K562 (cell line): Measurements from ENCODE around the gene BTBD16.

ENCODE experiments used
- ID3 ChIP-seq, 2 experiments: fragments of 250-450 bp in 1 of 2; fragments of 450-650 bp in 1 of 2; sonication (Bioruptor Pico) in 1 of 2; IDR thresholded peaks; 2 replicates each; pipeline versions ENCODE4 v1.6.1 to v1.8.0; 2016 to 2021; ENCODE audit warnings: mild to moderate bottlenecking in 2 of 2, moderate library complexity in 2 of 2, missing compliant biosample characterization in 1 of 2, missing genetic modification characterization in 1 of 2
- NR0B1 ChIP-seq: fragments of 450-650 bp; IDR thresholded peaks from one replicate; pipeline ENCODE4 v1.6.1; 2018; ENCODE audit warnings: mild to moderate bottlenecking, moderate library complexity; ENCODE audit not compliant: partially characterized antibody
- NRF1 ChIP-seq, 2 experiments: fragments of 450-650 bp; IDR thresholded peaks in 1 of 2; conservative IDR thresholded peaks in 1 of 2; 2 replicates each; pipeline ENCODE4 v1.6.1; 2014; ENCODE audit warnings: mild to moderate bottlenecking in 2 of 2
- PATZ1 ChIP-seq: fragments of 250-450 bp; sonication (Bioruptor Pico); IDR thresholded peaks from 2 replicates; pipeline ENCODE4 v1.5.0; 2020; ENCODE audit warnings: mild to moderate bottlenecking, borderline replicate concordance
- REST ChIP-seq, 2 experiments: fragments of 450-650 bp; formaldehyde crosslinking in 1 of 2; IDR thresholded peaks; 2 replicates each; pipeline versions ENCODE4 v1.4.0 to v1.6.1; 2014 to 2020; ENCODE audit warnings: mild to moderate bottlenecking in 2 of 2, borderline replicate concordance in 1 of 2, low read depth in 1 of 2
- TCFL5 ChIP-seq: fragments of 250-450 bp; sonication (Bioruptor Pico); conservative IDR thresholded peaks from 2 replicates; pipeline ENCODE4 v1.6.1; 2021; ENCODE audit warnings: mild to moderate bottlenecking, moderate library complexity, matching md5 sums
- ZBTB11 ChIP-seq, 3 experiments: fragments of 200-800 bp in 1 of 3; fragments of 250-450 bp in 1 of 3; fragments of 450-650 bp in 1 of 3; sonication (Bioruptor Pico) in 1 of 3; sonication (Bioruptor generic) in 1 of 3; formaldehyde crosslinking in 1 of 3; IDR thresholded peaks; 2 replicates each; pipeline versions ENCODE4 v1.6.1 to v1.8.0; 2016 to 2022; ENCODE audit warnings: mild to moderate bottlenecking in 2 of 3, missing genetic modification characterization in 2 of 3, missing compliant biosample characterization in 1 of 3, moderate library complexity in 1 of 3
- ZNF778 ChIP-seq: fragments of 450-650 bp; formaldehyde crosslinking; IDR thresholded peaks from 2 replicates; pipeline ENCODE4 v1.4.0; 2020; ENCODE audit warnings: mild to moderate bottlenecking, moderate library complexity

GRCh38 chr10:122302315-122302714 is 31.2 kb downstream of the BTBD16 start:
- TF ChIP-seq TCFL5 (CRISPR knock-in tag) (no peak), ZNF778 (CRISPR knock-in tag) (no peak), NR0B1 (no peak), NRF1 (conservative IDR thresholded peaks at IDR 0.05 in 1 of 2, IDR thresholded peaks at IDR 0.05 in 1 of 2) (no peak), REST (IDR thresholded peaks at IDR 0.05; ENCODE audit: borderline replicate concordance) (no peak), REST (CRISPR knock-in tag; IDR thresholded peaks at IDR 0.05; ENCODE audit: low read depth) (no peak), PATZ1 (CRISPR knock-in tag) (no peak), ZBTB11 (CRISPR knock-in tag; IDR thresholded peaks at IDR 0.05) (no peak), ID3 (CRISPR knock-in tag; IDR thresholded peaks at IDR 0.05) (no peak), ID3 (tag; IDR thresholded peaks at IDR 0.05) (no peak)
